NCI-H1092 (cell line): ENCODE results near the gene SYVN1.
"Not testable (repeated sequence)": the region's sequence is repeated elsewhere in the genome, so short reads cannot be mapped to it uniquely, and the experiment has no call there.

Experiments
- DNase-seq: peaks from one replicate; lab custom pipeline; 2025; lab: John Stamatoyannopoulos, UW

SYVN1 gene

DNA sequence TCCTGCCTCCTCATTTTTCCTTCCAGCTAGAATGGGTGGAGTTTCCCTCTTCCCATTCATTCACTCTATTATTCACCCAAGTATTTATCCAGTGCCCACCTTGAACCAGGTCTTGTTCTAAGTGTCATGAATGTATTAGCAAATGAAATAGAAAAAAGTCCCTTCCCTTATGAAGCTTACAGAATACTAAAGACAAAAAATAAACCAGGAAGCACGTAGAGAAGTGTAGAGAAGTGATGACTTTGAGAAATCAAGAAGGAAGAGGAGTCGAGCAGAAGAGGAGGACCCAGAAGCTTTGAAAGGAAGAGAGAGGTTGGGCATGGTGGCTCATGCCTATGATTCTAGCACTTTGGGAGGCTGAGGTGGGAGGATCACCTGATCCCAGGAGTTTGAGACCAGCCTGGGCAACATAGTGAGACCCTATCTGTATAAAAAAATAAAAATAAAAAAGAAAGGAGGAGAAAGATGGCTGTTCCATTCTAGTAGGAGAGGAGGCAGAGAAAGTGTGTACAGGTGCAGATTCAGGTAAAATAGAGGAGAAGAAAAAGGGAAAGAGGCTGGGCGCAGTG, 17.1 kb upstream of the SYVN1 start:
- DNase-seq, result no peak

DNA sequence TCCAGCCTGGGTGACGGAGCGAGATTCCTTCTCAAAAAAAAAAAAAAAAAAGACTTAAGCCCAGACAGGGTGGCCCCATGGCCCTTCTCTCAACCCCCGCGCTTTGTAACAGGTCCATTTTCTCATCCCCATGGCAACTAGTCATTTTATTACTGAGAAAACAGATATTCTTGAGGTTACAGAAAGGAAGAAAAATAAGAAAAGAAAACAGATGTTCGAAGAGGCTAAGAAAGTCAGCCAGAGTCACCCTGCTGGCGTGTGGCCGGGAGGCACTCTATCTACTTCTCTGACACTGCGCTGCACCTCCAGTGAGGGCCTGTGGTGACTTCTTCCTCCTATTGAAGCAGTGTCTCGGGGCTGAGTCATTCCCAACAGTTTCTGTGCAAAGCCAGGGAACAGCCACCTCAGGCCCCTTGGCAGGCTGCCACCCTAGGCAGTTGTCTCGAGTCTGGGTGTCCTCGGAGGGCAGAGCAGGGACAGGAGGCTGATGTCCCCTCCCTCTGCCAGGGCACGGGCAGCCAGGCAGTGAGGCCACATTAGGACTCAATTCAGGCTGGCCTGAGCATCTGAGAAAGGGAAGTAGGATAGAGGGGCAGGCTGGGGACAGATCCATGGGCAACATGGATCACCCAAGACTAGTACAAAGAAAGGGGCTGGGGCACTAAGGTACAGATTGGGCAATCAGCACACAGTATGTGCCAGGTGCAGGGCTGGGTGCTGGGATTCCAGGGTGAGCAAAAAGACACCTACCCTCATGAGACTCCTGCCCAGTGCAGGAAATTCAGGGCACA, 16.4 kb upstream of the SYVN1 start:
- DNase-seq, result no peak

DNA sequence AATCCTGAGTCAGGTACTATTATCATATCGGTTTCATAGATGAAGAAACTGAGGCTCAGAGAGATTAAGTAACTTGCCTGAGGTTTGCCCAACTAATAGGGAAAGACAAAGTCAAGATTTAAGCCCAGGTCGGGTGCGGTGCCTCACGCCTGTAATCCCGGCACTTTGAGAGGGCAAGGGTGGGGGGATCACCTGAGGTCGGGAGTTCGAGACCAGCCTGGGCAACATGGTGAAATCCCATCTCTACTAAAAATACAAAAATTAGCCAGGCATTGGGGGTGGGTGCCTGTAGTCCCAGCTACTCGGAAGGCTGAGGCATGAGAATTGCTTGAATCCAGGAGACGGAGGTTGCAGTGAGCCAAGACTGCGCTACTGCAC, 15.8 kb upstream of the SYVN1 start:
- DNase-seq, result not testable (repeated sequence)

DNA sequence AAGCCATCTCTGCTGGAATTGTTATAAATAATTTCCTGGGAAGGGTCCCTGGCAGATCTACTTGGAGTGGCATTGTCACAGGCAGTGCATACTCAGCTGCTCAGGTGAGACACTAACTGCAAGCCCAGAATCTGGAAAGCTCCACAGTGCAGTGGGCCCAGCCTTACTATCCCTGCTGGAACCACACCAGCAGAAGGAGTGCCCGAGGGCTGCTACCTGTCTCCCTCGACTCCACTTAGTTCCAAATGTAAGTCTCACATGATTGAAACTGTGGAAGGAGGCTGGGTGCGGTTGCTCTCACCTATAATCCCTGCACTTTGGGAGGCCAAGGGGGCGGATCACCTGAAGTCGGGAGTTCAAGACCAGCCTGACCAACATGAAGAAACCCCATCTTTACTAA, 14.3 kb upstream of the SYVN1 start:
- DNase-seq, result no peak

DNA sequence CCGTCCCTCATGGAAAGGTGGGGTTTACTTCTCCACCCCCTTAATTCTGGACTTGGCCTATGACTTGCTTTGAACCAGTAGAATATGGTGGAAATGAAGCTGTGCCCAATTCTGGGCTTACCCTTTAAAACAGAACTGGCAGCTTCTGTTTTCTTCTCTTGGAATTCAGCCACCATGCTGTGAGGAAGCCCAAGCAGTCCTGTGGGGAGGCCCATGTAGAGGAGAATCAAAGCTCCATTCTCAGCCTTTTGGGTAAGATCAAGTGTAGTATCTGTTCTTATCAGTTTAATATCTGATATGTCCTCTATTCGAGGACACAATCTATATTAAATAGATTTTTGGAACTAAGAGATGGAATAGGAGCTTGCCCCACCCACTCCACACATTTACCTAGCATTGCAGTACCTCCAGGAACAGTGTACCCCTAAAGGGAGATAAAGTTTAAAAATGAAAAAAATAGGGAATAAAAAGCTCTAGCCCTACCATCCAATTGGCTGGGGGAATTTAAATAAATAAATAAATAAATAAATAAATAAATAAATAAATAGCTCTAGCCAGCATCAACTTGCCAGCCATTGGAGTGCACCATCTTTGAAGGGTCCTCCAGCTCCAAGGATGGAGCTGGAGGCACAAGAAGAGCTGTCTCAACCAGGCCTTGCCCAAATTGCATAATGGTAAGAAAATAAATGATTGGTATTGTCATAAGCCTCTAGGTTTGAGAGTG, 13.2 kb upstream of the SYVN1 start:
- DNase-seq, result no peak

DNA sequence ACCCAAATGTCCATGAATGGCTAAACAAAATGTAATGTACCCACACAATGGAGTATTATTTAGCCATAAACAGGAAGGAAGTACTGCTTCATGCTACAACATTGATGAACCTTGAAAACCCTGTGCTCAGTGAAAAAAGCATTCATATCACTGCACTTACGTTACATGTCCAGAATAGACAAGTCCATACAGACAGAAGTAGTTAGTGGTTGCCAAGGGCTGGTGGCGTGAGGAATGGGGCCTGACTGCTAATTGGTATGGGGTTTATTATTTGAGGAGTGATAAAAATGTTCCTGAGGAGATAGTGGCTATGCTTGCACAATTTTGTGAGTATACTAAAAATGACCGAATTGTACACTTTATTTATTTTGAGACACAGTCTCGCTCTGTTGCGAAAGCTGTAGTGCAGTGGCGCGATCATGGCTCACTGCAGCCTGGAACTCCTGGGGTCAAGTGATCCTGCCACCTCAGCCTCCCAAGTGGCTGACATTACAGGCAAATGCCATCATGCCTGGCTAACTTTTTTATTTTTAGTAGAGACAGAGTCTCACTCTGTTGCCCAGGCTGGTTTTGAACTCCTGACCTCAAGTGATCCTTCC, 7.7 kb upstream of the SYVN1 start:
- DNase-seq, result no peak

DNA sequence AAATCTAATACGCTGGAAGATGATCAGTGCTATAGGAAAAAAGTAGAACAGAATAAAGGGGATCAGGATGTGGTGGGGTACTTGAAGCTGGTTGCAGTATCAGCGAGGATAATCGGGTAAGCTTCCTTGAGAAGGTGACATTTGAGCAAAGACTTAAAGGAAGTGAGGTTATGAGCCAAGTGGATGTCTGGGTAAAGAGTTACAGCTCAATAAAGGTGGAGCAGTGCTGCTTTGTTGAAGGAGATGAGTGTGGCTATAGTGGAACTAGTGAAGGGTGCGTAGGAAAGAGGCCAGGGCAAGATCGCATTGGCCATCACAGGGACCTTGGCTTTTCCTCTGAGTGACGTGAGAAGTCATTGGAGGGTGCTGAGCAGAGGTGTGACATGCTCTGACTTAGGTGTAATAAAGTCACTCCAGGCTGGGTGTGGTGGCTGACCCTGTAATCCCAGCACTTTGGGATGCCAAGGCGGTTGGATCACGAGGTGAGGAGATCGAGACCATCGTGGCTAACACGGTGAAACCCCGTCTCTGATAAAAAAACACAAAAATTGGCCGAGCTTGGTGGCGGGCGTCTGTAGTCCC, 2.3 kb upstream of the SYVN1 start:
- DNase-seq, result no peak

DNA sequence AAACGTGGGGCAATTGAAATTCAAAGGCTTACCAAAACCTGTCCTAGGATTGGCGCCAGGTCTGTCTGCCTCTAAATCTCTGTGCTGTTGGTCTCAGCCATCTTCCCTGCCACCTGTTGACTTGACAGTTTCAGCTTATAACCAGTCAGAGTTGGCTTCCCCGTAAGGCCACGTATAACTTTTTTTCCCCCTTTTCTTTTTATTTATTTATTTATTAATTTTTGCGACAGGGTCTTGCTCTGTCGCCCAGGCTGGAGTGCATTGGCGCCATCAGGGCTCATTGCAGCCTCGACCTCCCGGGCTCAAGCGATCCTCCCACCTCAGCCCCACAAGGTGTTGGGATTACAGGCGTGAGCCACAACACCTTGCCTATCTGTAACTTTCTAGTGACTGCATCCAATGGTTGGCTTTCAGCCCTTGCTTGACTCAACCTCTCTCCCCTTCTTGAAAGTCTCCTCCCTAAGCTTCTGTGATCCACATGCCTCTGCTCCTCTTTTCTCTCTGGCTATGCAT, 1.4 kb upstream of the SYVN1 start:
- DNase-seq, result no peak

DNA sequence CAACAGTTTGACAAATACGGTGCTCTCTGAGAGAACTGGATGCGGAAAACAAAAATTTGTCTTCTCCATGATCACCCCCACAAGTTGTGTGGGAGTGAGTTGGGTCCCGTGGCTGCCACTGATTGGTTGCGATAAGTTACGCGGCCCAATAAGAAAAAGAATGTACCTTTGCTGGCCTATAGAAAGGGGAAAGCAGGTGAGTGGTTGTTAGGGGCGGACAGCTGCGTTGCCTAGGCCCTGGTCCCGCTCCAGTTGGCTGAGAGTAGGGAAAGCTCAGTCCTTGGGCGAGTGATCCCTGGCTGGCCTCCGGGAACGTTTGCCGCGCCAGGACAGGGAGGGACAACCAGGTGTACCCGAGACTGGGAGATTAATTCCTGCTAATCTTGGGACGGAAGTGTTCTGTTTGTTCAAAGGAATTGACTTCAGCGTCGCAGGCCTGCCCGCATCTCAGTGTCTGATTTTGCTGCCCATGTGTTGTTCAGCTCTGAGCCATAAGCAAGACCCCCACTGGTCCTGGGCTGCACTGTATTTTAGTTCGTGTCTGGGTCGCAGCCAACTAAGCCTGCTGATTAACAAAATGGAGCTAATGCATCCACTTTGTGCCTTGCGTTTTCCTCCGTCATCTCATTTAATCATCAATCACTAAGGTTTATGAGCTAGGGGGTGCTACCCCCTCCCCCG, 773 bp upstream of the SYVN1 start:
- peak; percentile 97 for DNase-seq

DNA sequence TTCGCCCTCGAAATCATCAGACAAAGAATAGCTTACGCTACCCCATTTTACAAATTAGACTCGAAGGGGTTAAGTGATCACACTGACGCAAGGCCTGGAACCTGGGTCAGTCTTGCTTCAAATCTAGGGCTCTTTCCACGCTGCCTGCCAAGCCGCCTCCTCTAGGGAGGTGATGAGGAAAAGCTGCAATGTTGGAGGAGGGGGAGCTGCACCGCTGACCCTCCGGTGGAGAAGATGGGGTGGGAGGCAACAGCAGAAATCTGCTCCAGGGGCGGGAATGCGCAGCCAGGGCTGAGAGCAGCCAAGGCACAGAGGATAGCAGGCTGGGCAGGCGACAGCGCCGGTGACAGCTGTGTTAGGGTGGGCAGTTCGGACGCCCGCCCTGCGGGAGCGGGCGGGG, 595 bp downstream of the SYVN1 start:
- no peak for DNase-seq

DNA sequence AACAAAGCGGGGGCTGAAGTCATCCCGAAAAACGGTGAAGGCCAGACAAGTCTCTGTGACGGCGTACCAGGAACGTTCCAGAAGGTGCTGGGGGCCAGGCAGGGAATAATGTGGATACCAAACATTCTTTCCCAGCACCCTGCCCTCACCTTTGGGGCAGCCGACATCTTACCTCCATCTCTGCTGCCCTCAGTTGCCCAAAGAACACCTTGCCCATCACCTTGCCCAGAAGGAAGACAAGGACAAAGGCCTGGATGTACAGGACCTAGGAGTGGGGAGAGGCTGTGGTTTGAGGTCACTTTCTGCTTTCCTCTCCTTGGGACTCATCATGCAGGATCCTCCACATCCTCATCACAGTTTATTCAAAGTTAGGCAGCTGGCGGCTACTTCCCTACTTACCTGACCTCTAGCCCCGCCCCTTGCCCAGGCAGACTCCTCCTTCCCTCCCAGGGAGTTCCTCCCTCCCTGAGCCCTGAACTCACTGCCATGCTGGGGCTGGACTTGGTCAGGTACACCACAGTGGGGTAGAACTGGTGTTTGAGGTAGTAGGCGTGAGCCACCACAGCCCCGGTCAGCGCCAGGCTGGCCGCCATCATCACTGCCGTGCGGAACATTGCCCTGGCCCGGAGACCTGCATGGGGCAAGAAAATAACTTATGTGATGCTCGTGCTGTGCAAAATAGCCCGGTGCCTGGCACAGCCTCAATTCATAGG, 1.2 kb downstream of the SYVN1 start:
- no peak for DNase-seq

DNA sequence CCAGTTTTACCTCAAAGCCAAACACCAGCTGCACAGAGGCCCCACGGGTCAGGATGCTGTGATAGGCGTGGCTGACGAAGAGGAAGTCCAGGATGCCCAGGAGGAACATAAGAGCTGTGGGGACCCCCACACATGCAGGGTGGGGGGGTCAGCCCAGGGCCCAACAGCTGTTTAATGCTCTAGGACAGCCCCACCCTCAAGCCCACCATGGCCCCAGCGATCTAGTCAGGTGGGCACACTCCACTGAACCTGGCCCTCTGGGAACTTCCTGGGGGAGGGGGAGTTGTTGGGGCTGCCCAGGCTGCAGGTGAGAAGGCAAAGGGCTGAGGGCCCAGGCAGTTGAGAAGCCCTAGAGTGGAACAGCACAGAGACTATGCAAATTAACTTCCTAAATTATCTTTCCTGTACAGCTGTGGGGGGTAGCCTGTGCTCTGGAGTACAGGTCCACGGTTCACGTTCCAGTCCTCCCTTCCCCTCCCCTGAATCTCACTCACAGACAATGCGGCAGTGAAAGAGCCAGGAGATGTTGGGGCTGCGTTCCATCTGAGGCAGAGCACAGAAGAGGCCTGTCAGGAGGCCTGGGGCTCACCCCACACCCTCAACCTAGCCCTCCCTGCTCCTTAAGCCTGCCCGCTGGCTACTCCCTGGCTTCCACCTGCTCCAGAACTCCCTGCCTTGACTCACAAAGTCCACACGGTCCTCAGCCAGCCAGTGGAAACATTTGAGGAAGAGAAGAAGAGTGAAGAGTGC, 1.9 kb downstream of the SYVN1 start:
- no peak for DNase-seq

DNA sequence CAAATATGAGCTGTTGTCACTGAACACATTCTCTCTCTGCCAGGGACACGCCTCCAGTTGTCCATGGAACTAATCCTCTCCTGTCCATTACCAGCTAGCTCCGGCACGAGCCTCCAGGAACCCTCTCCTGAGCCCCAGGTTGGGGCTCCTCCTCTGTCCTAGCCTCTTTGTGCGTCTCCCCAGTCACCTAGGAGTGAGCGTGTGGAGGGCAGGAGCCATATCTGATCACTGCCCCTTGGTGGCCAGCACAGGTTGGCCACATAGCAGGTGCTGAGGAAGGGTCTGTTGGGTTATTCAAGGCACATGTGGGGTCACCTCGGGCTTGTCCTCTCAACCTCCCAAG, 2.5 kb downstream of the SYVN1 start:
- no peak for DNase-seq

DNA sequence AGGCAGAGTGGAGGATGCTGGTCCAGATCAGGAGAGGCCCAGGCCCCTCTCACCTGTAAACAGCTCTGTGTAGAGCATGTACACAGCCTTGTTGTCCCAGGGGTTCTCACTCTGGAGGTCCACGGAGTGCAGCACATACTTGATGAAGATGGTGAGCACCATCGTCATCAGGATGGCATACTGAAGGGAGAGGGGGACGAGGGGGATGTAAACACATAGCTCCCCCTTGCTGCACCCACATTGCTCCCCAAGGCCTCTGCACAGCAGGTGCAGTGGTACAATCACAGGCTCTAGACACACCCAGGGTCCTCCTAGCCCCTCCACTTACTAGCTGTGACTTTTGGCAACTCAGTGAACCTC, 2.9 kb downstream of the SYVN1 start:
- DNase-seq, result no peak

DNA sequence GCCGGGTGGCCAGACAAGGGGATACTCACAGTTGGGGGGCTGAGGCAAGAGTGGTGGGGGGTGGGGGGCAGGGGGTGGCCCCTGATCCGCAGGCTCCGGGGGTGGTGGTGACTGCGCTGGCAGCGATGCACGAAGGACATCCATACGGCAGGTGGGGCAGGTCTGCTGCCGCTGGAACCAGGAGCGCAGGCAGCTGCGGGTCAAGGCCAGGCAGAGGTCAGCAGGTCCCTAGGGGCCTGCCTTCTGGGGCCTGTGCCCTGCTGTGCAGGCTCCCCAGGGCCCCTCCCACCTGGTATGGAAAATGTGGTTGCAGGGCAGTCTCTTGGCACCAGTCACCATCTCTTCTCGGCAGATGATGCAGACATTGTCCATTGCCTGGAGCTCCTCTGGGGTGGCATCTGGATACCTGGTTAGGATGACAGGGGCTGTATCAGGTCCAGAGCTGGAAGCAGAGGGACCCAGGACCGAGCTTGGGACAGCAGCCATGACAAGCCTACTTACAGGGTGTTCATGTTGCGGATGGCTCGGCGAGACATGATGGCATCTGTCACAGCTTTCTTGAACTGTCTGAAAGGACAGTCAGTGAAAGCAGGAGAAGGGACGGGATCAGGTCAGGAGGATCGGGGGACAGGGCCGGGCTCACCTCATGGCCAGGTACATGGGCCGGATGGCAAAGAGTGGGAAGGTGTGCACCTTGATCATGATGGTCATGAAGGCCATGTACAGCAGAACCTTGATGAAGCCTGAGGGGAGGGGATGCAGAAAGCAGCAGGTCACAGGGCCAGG, 3.5 kb downstream of the SYVN1 start:
- no peak for DNase-seq

DNA sequence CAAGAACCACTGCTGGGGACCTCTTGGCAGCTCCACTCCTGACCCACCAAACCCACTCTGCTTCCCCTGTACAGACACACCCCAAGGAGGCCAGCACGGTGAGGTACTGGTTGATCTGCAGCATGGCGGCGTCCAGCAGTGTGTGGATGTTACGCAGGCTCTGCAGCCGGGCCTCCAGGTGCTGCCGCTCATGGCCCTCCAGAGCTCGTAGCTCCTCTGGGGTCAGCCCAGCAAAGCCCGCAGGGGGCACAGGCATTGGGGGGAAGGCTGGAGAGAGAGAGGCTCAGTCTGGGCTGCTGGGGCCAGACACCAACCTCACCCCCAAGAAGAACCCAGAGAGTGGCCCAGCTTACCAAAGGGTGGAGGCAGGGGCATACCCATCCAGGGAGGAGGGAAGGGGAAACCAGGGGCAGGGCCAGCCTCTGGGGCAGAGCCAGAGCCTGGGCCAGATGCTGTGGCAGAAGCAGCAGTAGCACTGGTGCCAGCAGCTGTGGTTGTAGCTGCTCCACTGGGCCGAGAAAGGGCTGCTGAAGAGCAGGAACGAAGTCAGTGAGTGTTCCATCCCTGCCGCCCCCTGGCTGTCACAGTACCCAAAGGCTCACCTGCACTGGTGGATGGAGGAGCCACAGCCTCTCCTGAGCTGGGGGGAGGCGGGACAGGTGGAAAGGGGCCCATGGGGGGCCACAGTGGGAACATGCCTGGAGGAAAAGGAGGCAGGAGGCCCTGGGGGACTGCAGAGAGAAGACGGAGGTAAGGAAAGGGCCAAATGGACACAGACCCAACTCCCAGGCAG, 4.5 kb downstream of the SYVN1 start:
- no peak for DNase-seq

DNA sequence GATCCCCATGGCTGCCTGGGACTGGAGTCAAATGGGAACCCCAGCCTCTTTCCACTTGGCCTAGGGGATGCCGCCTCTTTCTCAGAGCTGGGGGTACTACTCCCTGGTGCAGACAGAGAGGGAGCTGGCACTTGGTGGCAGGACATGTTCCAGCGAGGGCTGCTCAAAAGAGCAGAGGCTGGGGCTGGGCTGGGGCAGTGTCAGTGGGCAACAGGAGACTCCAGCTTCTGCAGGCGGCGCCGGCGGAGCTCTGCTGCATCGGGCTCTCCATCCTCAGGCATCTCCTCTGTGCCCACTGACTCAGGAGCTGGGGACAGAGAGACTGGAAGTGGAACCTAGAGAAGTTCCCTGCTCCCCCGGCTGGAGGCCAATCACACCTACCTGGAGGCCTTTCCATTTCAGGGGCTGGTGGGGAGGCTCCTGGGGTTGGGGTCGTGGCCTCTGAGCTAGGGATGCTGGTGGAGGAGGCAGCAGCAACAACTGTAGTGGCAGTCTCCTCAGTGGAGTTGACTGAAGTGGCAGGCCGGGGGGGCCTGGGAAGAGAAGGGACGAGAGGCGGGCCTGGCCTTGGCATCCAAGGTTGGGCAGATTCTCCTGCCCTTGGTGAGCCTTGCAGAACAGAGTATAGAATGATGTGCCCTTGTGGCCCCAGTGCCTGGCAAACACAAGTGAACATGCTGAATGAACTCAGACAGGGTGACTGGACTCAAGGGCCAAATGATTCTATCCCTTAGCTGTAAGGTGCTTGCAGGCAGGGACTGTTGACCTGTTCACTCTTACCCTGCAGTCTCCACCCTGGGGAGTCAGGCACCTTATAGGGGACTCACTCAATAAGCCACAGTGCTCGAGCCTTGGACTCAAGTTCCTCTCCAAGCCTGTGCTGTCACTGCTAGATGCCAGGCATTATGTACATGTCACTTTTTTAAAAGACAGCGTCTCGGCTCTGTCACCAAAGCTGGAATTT, 5.9 kb downstream of the SYVN1 start:
- DNase-seq, result no peak
